Activated CD8-positive, alpha-beta memory T cell treated with anti-CD3 and anti-CD28 coated beads for 48 hours (primary cell): ENCODE data around the gene TSPAN14.

Experiments
- DNase-seq, 3 experiments: peaks; one replicate each; pipeline ENCODE4 v3.0.0-alpha.2; 2020; ENCODE audit warnings: low read depth in 2 of 3, low spot score in 2 of 3

TSPAN14 gene

DNA sequence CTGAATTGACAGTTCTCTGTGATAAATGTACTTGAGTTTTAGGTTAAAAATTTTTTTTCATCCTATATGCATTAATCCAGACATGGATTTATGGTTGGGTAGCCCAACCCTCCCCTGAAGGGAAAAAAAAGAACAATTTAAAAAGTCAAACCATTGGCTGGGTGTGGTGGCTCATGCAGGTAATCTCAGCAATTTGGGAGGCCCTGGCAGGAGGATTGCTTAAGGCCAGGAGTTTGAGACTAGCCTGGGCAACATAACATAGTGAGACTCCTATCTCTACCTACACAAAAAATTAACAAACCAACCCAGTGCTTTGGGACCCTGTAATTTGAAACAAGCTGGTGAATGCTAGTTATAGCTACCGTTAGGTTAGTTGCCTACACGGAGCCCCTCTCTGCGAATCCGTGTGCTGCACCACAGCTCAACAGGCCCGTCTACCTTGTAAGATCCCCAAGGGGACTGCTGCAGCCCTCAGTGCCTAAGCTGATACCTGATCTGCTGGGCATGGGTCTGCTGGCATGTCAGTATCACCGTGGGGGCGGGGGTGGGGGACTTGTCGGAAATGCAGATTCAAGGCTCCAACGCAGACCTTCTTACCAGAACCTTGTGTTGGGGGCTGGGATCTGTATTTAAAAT, 32.8 kb downstream of the TSPAN14 start:
- DNase-seq = no peak

DNA sequence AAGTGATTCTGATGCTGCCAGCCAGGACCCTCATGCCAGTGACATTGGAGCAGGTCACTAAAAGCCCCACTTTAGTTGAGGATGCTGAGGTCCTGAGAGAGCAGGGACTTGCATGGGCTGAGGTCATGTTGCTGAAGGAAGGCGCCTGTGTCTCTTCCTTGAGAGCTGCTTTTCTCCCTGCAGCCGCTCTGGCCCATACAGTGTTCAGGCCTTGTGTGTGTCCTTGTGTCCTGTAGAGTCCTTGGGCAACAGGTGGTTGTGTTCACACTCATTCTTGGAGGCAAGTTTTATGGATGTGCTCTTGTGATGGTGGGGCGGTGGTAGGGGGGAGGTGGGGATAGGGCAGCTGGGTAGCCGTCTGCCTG, 33.3 kb downstream of the TSPAN14 start:
- DNase-seq = no peak

DNA sequence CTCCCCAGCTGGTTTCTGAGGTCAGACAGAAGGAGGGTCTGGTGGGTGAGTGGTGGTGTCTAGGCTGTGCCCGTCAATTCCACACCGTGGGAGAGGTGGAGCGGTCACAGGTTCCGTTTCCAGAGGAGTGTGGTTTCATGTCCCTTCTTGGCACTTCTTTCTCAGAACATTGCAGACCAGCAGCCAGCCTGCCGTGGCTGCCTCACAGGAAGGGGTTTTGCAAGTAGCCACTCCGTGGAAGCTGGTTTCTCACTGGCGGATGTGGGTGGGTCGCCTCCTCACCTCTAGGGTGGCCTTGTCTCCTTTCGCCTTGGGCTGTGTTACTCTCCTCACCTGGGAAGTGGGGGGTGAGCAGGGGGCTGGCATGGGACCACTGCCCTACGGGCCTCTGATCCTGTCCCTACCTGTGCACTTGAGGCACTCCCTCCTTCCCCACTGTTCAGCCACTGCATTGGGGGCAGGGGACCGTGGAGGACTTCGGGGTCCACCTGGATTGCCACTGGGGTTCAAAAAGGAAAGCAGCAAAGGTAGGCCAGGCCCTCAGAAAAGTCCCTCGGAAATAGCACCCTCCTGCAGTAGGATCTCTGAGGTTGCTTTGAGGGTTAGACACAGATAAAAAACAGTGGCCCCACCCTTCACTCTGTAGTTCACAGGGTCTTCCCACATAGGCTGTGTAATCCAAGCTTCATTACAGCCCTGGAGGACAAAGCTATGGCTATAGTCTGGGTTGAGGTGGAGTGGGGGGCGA, 33.9 kb downstream of the TSPAN14 start:
- DNase-seq = peak in 1 of 3 experiments; percentile 53

DNA sequence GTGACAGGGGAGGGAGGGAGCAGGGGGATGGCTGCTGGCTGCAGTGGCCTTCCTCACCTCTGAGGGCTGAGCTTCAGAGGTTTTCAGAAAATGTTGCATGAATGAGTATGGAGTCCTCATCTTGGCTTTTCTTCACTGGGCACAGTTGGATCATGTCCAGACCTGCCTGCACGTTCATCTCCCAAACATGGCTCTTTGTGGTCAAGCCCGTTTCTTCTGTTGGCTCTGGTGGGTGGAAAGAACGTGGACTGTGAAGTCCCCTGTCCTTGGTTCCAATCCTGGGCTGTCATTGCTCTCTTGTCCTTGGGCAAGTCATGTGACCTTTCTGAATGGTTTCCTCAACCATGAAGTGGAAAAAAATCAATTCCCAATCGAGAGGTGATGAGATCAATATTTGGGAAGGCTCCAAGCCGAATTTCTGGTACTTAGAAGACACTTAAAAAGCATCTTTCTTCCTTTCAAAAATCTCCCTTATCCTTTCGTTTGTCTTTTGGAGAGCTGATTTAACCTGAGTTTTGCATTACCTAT, 34.5 kb downstream of the TSPAN14 start:
- DNase-seq = no peak

DNA sequence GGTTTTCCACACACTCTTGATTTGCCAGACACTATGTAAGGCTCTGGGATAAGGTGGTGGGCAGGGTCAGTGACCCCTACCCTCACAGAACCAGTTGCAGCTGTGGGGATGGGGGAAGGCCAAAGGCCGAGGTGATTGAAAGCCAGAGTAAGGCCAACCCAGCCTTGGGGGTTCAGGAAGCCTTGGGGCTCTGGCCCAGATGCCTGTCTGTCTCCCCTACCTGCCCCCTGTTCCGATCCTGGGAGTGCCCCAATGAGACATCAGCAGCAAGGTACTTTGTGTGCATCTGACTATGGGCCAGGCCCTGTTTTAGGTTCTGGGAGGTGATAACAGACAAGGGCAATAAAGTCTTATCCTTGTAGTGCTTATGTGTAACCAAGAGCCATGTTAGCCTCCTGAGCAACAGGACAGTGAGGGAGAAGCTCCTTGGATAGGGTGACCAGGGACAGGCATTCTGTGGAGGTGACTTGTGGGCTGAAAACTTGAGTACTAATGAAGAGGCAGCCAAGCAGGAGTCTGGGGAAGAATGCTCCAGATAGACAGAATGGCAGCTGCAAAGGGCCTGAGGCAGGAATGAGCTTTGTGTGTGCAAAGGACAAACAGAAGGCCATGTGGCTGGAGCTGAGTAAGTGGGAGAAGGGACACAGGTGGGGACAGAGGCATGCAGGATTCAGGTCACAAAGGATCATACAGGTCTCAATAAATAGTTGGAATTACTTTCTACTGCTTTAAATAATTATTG, 35.4 kb downstream of the TSPAN14 start:
- no peak for DNase-seq

DNA sequence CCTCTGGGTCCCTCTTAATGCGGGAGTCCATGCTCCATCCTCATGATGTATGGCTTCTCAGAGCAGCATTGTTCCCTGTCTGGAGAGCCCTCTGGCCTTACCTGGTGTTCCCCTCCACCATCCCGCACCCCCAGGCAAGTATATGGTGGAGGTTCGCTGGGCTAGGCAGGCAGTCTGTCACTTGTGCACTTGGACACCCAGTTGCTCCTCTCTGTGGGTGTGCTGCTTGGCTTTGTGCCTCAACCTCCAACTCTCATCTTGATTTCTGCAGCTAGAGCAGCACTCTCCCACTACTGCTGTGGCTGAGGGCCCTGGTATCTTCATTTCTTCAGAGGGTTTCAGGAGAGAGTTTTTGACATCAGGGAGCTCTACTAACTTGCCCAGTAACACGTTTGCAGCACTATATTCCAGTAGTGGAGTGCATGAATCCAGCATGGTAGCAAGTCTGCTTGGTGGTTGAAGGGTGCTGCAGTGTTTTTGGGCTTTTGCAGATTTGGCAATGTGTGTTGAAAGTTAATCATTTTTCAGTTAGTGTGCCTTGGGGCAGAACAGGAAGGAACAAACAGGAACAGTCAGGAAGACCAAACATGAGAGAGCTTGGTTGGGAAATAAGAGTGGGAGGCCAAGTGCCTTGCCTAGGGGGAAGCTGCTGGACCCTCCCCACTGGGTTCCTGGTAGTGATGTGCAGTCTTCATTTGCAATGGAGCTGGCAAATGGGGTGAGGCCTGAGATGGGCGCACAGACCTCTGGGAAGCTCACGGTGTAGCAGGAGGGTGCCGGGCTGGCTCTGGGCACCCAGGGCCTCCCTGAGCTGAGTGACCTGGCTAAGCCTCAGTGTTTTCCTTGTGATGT, 37.4 kb downstream of the TSPAN14 start:
- no peak for DNase-seq

DNA sequence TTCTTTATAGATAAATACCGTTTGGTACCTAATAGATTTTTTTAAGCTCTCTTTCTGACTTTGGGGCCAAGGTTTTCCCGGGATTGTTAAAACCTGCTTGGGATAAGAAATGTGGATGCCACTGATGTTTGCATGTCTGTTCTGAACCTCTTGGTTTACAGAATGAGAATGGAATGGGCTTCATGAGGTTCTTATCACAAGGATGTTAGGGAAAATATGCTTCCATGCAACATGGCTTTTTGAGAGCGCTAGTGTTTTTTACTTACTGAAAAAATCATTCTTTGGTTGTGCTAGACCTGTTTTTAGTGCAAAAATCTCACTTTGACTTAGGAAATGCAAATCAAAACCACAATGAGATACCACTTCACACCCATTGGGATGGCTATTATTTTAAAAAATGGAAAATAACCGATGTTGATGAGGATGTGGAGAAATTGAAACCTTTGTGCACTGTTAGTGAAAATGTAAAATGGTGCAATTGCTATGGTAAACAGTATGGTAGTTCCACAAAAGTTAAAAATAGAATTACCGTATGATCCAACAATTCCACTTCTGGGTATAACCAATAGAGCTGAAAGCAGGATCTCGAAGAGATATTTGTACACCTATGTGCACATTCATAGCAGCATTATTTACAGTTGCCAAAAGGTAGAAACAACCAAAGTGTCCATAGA, 38.9 kb downstream of the TSPAN14 start:
- no peak for DNase-seq

DNA sequence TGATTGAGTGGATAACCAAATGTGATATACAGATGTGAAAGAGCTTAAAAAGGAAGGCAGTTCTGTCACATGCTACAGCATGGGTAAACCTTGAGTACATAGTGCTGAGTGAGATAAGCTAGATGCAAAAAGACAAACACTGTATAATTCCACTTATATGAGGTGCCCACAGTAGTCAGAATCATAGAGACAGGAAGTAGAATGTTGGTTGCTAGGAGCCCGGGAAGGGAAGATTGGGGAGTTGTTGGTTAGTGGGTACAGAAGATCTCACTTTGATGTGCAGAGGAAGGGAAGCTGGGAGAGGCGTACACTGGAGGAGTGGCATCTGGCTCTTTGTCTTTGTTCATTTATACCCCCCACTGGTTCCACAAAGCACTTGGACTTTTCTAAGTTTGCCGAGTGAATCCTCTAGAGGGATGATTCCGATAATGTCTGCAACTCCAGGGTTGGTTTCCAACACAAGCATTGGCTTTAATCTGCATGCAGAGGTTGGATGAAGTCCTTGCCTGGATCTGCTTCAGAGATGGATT, 39.5 kb downstream of the TSPAN14 start:
- DNase-seq = no peak

DNA sequence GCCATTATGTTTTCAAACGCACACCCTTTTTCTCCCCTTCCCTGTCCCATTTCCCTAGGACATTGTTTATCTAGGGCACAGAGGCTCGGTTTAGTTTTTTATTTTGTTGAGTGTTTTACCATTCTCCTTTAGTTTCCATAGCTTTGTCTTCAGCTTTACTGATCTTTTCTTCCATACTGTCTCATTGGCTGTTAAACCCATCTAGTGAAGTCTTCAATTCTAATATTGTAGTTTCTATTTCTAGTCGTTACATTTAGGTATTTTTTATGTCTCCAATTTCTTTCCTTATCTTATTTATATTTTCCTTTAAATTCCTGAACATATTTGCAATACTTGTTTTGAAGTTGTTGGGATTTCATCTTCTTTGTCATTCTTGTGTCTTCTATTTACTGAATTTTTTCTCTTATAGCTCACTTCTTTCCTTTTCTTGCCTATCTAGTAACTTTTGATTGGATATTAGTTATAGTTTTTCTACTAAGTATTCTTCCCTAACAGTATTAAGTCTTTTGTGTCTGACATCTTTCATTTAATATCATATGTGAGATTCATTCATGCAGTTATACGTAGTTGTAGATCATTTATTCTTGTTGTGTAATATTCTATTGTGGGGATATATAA, 42.6 kb downstream of the TSPAN14 start:
- DNase-seq = no peak

DNA sequence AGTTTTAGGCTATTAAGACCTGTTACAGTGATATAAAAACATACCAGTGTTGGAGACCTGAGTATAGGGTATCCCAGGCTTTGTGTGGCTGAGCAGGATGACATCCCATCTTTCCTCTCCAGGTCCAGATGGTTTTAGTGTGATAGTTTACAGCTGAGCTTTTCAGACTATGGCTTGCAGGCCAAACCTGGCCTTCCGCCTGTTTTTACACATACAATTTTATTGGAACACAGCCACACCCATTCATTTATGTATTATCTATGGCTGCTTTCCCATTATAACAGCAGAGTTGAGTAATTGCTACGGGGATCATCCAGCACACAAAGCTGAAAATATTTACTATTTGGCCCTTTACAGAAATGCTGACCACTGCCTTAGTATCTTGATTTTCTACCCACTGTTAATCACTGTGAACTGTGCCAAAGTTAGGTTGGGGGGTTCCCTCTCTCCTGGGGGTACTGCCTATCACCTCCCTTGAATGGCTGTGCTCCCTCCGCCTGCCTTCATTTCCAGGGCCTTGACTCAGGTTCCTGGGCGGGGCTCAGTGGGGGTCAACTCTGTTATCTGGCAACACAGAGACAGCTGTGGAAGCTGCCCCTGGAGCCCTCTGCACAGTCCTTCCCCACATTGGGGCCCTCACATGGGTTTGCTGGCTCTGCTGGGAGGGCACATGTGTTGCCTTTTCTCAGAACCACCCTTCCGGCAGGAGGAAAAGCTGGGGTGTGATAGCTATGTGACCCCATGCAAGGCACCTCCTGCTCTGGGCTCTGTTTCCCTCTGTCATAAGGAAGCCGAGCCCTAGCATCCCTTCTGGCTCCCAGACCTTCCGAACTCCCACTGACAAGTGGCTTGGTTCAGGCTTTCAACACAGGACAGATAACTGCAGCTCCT, 43.3 kb downstream of the TSPAN14 start:
- no peak for DNase-seq

DNA sequence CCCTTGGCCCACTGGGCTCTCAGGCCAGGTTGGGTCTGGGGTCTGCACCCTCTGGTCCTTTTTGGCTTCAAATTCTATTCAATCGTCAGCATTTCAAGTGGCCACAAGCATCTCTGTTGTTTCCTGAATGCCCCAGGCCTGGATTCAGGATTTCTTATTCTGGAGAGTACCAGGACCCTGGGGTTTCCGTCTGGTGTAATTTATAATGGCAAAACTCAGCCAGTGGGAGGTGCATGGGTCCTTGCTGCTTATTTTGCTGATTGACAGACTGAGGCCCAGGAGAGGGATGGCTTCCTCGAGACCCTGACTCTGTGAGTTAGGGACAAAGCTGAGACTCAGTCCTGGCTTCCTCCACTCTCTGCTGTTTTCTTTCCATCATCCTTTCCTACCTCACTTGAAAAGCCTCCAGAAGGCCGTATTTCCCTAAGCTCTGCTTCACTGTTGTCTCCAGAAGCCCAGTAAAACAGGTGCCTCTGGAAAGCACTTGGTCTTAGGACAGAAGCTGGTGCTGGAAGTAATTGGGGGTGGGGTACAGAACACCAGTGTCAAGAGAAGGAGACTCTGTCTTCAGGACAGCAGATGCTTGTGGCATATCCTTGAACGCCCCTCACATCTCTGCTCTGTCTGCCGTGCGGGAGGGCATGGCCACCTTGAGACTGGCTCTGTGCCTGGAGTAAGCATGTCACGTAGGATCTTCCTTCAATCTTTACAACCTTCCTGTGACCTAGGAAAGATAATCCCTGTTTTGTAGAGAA, 44.1 kb downstream of the TSPAN14 start:
- no peak for DNase-seq

DNA sequence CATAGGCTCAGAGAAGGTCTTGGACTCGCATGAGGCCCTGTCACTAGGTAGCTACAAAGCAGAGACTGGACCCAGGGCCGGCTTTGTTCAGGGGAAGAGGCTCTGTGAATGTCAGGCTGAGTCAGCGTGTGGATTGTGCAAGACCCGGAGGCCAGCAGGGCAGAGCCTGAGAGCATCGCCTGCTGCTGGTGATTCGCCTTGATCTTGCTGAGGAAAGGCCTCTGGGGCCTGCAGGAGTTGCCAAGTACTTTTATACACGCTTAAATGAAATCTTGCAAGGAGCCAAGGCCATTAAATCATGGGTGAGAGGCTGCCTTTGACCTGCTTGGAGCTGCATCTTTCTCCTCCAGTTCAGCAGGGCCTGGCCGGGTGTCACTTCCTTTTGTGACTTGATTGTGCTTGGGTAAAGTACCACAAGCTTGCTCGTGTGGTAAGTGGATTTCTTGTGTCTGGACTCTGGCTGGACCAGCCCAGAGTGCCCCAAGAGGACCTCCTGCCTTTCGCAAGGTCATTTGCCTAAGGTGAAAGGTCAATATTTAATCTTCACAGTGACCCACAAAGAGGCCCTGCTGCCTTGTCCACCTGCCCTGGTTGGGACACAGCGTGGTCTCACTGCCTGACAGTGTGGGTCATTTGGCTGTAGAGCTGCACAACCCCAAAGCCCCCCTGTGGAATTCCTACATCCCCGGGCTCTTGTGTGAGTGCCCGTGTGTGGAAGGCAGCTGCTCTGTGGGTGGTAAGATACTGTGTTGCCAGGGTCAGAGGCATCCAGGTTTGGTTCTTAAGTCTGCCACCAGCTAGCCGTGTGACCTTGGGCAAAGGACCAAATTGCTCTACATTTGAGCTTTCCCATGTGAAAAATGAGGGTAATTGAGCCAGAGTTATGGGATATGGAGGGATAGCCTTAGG, 45.0 kb downstream of the TSPAN14 start:
- peak in 1 of 3 experiments; percentile 63 for DNase-seq

DNA sequence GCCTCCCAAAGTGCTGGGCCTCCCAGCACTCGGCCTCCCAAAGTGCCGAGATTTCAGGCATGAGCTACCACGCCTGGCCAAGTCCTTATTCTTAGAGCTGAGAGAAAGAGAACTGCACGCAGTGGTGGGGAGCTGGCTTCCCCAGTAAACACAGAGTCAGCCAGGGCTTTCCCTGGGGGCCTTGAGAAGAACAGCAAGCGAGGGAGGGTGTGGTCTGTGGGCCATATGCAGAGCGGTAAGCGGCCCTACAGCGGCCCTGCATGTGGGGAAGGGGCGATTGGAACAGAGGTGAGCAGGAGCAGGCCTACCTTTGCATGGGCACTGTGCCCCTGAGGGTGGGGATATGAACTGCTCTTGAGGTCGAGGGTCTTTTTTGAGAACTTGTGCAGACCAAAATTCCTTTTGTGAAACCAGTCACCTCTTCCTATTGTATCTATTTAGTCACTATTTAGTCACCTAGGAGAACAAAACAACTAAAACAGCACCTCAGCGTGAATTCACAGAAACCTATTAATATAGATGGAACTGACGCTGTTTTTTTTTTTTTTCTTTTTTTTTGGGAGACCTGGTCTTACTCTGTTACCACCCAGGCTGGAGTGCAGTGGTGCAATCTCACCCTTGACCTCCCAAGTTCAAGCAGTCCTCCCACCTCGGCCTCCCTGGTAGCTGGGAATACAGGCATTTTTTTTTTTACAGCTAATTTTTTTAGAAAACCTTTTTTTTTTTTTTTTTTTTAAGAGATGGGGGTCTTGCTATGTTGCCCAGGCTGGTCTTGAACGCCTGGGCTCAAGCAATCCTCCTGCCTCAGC, 46.7 kb downstream of the TSPAN14 start:
- no peak for DNase-seq

DNA sequence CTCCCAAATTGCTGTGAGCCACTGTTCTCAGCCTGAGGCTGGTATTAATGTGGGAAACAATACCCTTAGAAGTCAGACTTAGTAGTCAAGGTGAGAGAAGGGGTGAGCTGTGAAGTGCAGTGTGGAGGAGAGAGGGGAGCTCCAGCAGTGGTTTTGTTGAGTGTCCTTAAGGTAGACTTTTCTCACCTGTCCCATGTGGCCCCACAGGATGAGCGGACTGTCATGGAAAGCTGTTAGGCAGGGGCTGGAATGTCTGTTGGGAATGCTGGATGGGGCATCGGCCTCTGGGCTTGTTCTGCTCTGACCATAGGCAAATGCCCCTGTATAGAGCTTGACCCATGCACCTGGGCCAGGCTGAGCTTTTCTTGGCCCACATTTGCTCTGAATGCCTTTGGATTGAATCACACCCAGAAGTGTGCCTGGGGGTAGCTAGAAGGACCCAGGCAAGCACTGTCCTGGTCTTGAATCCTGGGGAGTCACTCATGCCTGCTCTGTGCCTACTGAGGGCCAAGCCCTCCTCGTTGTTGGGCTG, 47.3 kb downstream of the TSPAN14 start:
- no peak for DNase-seq

DNA sequence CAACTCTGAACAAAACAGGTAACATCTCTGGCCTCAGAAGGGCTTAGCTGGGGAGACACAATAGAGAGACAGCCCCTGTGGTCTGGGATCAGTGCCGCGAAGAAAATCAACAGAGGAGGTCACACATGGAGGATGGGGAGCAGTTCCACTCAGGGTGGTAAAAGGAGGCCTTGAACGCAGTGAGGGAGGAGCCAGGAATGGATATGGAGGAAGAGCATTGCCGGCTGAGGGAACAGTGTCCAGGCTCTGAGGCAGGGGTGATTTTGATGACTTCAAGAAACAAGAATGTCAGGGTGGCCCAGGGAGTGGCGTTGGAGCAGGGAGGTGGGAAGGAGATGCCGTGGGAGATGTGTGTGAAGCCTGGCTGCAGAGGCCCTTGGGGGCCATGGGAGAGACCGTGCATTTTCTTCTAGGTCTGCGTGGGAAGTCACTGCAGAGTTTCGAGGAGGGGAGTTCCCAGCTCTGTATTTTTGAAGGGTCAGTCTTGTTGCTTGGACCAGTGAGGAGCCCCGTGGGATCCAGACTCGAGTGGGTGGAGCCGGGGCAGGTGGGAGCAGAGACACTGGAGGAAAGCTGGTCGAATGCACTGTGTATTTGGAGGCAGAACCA, 47.9 kb downstream of the TSPAN14 start:
- DNase-seq = no peak
